Spleen (tissue), 7 donors: ENCODE results near the gene LTBP2.

Experiments used
- POLR2AphosphoS5 ChIP-seq, 3 donors: sonication (generic); formaldehyde crosslinking; IDR thresholded peaks; one replicate each; pipeline ENCODE4 v1.5.1; 2017; ENCODE audit warnings: antibody characterized with exemption in 3 of 3
- TF ChIP-seq, protein P1 (sequence below), 11 experiments: fragments of 200-600 bp in 7 of 11; fragments of 450-650 bp in 4 of 11; sonication (generic) in 4 of 11; IDR thresholded peaks in 8 of 11; conservative IDR thresholded peaks in 3 of 11; 1 replicate in 7 of 11; 2 replicates in 4 of 11; pipeline versions ENCODE4 v1.4.0 to v1.8.0; 2016 to 2021; ENCODE audit warnings: antibody characterized with exemption in 11 of 11, inconsistent platforms in 4 of 11, mild to moderate bottlenecking in 1 of 11
- donor health status: DM: no; HTN: no; CAD: no; lungs with moderate emphysema.
- donor health status: DM: no; HTN: no; CAD: no.
- donor health status: DM: no; HTN: no; CAD: no.

DNA sequence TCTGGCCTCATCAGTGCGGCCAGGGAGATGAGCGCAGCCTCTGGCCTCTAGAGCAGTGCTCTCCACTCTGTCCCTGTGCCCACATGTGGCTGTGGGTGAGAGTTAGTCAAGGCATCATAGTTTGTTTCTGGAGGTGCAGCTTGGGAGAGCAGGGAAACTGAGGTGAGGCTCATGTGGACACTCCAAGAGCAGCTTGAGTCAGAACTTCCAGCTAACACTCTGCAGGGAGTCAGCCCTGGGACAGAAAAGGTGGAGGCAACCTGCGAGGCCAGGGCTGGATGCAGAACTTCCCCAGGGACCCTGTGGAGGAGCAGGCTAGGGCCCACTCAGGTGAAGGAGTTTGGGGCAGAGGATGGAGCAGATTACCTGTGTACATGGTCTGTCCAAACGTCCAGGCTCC lies 107.6 kb downstream of the LTBP2 start:
- TF ChIP-seq POLR2AphosphoS5 (IDR thresholded peaks at IDR 0.05) = no peak
- TF ChIP-seq, protein P1, sequence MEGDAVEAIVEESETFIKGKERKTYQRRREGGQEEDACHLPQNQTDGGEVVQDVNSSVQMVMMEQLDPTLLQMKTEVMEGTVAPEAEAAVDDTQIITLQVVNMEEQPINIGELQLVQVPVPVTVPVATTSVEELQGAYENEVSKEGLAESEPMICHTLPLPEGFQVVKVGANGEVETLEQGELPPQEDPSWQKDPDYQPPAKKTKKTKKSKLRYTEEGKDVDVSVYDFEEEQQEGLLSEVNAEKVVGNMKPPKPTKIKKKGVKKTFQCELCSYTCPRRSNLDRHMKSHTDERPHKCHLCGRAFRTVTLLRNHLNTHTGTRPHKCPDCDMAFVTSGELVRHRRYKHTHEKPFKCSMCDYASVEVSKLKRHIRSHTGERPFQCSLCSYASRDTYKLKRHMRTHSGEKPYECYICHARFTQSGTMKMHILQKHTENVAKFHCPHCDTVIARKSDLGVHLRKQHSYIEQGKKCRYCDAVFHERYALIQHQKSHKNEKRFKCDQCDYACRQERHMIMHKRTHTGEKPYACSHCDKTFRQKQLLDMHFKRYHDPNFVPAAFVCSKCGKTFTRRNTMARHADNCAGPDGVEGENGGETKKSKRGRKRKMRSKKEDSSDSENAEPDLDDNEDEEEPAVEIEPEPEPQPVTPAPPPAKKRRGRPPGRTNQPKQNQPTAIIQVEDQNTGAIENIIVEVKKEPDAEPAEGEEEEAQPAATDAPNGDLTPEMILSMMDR (IDR thresholded peaks at IDR 0.05 in 8 of 11, conservative IDR thresholded peaks at IDR 0.05 in 3 of 11) = no peak
